H9 (cell line): ENCODE measurements around the gene SFMBT1. TPM values are rescaled to one million over a fixed set of nuclear protein-coding genes. Genes with fewer than 3 reads are reported as not detected.

Experiments used
- DNase-seq: peaks from one replicate; pipeline ENCODE4 v3.0.0-alpha.2; 2017
- H2AFZ ChIP-seq: one replicate; pipeline ENCODE4 v1.6.1; 2013; ENCODE audit warnings: mild to moderate bottlenecking, low read length, control low read depth, moderate library complexity
- H2AK5ac ChIP-seq: 2 replicates; pipeline ENCODE4 v1.6.1; 2013; ENCODE audit warnings: low read length, control low read depth, mixed read lengths; ENCODE audit not compliant: insufficient read length
- H2BK120ac ChIP-seq: one replicate; pipeline ENCODE4 v1.6.1; 2013; ENCODE audit warnings: low read depth, mild to moderate bottlenecking, low read length, control low read depth, inconsistent platforms; ENCODE audit not compliant: poor library complexity, severe bottlenecking
- H2BK12ac ChIP-seq: 2 replicates; pipeline ENCODE4 v1.6.1; 2013; ENCODE audit warnings: low read length, control low read depth, mixed read lengths, low read depth; ENCODE audit not compliant: insufficient read length
- H2BK15ac ChIP-seq: 2 replicates; pipeline ENCODE4 v1.6.1; 2013; ENCODE audit warnings: low read depth, low read length, control low read depth
- H2BK20ac ChIP-seq: one replicate; pipeline ENCODE4 v1.6.1; 2013; ENCODE audit warnings: low read depth, mild to moderate bottlenecking, low read length, control low read depth, inconsistent platforms; ENCODE audit not compliant: poor library complexity, severe bottlenecking
- H2BK5ac ChIP-seq: 2 replicates; pipeline ENCODE4 v1.6.1; 2013; ENCODE audit warnings: low read length, control low read depth, mixed read lengths; ENCODE audit not compliant: insufficient read length
- H3K14ac ChIP-seq: 2 replicates; pipeline ENCODE4 v1.6.1; 2013; ENCODE audit warnings: low read length, control low read depth; ENCODE audit not compliant: insufficient read depth
- H3K18ac ChIP-seq: 2 replicates; pipeline ENCODE4 v1.6.1; 2013; ENCODE audit warnings: low read depth, mild to moderate bottlenecking, mixed read lengths, low read length, control low read depth; ENCODE audit not compliant: insufficient read length
- H3K23ac ChIP-seq: 2 replicates; pipeline ENCODE4 v1.6.1; 2013; ENCODE audit warnings: low read length, control low read depth, mixed read lengths, low read depth; ENCODE audit not compliant: insufficient read length
- H3K23me2 ChIP-seq: 2 replicates; pipeline ENCODE4 v1.6.1; 2013; ENCODE audit warnings: low read depth, mild to moderate bottlenecking, mixed read lengths, low read length, control low read depth; ENCODE audit not compliant: insufficient read length, poor library complexity, severe bottlenecking
- H3K27ac ChIP-seq: 2 replicates; pipeline ENCODE4 v1.5.1; 2013; ENCODE audit warnings: low read length, control low read depth, mixed read lengths, low read depth; ENCODE audit not compliant: insufficient read length
- H3K27me3 ChIP-seq: 2 replicates; pipeline ENCODE4 v1.6.1; 2013; ENCODE audit warnings: low read length, control low read depth, inconsistent platforms; ENCODE audit not compliant: insufficient read depth
- H3K4ac ChIP-seq: 2 replicates; pipeline ENCODE4 v1.6.1; 2013; ENCODE audit warnings: low read depth, mild to moderate bottlenecking, control low read depth, inconsistent platforms, low read length, moderate library complexity
- H3K4me1 ChIP-seq: 2 replicates; pipeline ENCODE4 v1.6.1; 2013; ENCODE audit warnings: low read length, control low read depth, inconsistent platforms; ENCODE audit not compliant: insufficient read depth
- H3K4me2 ChIP-seq: 2 replicates; pipeline ENCODE4 v1.6.1; 2013; ENCODE audit warnings: low read length, control low read depth, mixed read lengths; ENCODE audit not compliant: insufficient read length, insufficient read depth
- H3K56ac ChIP-seq: 2 replicates; pipeline ENCODE4 v1.6.1; 2013; ENCODE audit warnings: low read depth, mild to moderate bottlenecking, mixed read lengths, low read length, control low read depth; ENCODE audit not compliant: insufficient read length
- H3K79me1 ChIP-seq: 2 replicates; pipeline ENCODE4 v1.6.1; 2013; ENCODE audit warnings: low read depth, mild to moderate bottlenecking, moderate library complexity, low read length, control low read depth, inconsistent platforms; ENCODE audit not compliant: insufficient read depth, poor library complexity, severe bottlenecking
- H3K79me2 ChIP-seq: 2 replicates; pipeline ENCODE4 v1.6.1; 2013; ENCODE audit warnings: low read length, control low read depth, inconsistent platforms; ENCODE audit not compliant: insufficient read depth
- H3K9ac ChIP-seq: 2 replicates; pipeline ENCODE4 v1.6.1; 2013; ENCODE audit warnings: low read length, control low read depth, mixed read lengths; ENCODE audit not compliant: insufficient read length; ENCODE audit errors: extremely low read depth
- H3K9me3 ChIP-seq: one replicate; pipeline ENCODE4 v1.6.1; 2013; ENCODE audit warnings: low read depth, low read length, inconsistent platforms; ENCODE audit not compliant: control insufficient read depth
- H3T11ph ChIP-seq: one replicate; pipeline ENCODE4 v1.6.1; 2013; ENCODE audit warnings: mild to moderate bottlenecking, low read length, control low read depth, inconsistent platforms
- H4K20me1 ChIP-seq: one replicate; pipeline ENCODE4 v1.6.1; 2013; ENCODE audit not compliant: control insufficient read depth, insufficient read length, insufficient read depth
- H4K5ac ChIP-seq: 2 replicates; pipeline ENCODE4 v1.6.1; 2013; ENCODE audit warnings: low read depth, mild to moderate bottlenecking, mixed read lengths, low read length, control low read depth; ENCODE audit not compliant: insufficient read length
- H4K8ac ChIP-seq: replicated peaks from 2 replicates; pipeline ENCODE4 v1.6.1; 2013; ENCODE audit warnings: low read length, control low read depth, mixed read lengths, low read depth; ENCODE audit not compliant: insufficient read length
- H4K91ac ChIP-seq: 2 replicates; pipeline ENCODE4 v1.6.1; 2013; ENCODE audit warnings: low read depth, mild to moderate bottlenecking, moderate library complexity, mixed read lengths, low read length, control low read depth; ENCODE audit not compliant: insufficient read length
- H3K27ac Mint-ChIP-seq, 3 experiments: 2 replicates in 2 of 3; 3 replicates in 1 of 3; pipeline ENCODE4 v1.8.0; 2020 to 2021; ENCODE audit warnings: mixed read lengths in 3 of 3, mild to moderate bottlenecking in 1 of 3, moderate library complexity in 1 of 3
- H3K27me3 Mint-ChIP-seq: 2 replicates; pipeline ENCODE4 v1.8.0; 2021; ENCODE audit warnings: low read depth, mild to moderate bottlenecking, moderate library complexity, mixed read lengths
- H3K36me3 Mint-ChIP-seq, 3 experiments: 2 replicates in 2 of 3; 3 replicates in 1 of 3; pipeline ENCODE4 v1.8.0; 2020 to 2021; ENCODE audit warnings: low read depth in 3 of 3, mixed read lengths in 3 of 3; ENCODE audit not compliant: insufficient read depth in 1 of 3
- H3K4me1 Mint-ChIP-seq, 2 experiments: 2 replicates each; pipeline ENCODE4 v1.8.0; 2020; ENCODE audit warnings: mixed read lengths in 2 of 2
- H3K4me3 Mint-ChIP-seq, 2 experiments: 2 replicates in 1 of 2; 3 replicates in 1 of 2; pipeline ENCODE4 v1.8.0; 2020 to 2021; ENCODE audit warnings: mild to moderate bottlenecking in 2 of 2, mixed read lengths in 2 of 2, moderate library complexity in 1 of 2
- H3K9me3 Mint-ChIP-seq, 2 experiments: 2 replicates in 1 of 2; 3 replicates in 1 of 2; pipeline ENCODE4 v1.8.0; 2020; ENCODE audit warnings: mild to moderate bottlenecking in 2 of 2, mixed read lengths in 2 of 2, moderate library complexity in 1 of 2
- CTCF ChIP-seq: fragments of 200-600 bp; sonication (generic); conservative IDR thresholded peaks from 3 replicates; pipeline ENCODE4 v1.8.0; 2021; ENCODE audit warnings: antibody characterized with exemption, mild to moderate bottlenecking
- WGBS: extraction: QIAGEN DNeasy Blood & Tissue Kit; methylation state at CpG from one replicate; pipeline ENCODE4 v1.1.7; 2013; ENCODE audit warnings: missing lambda C conversion rate, low lambda C conversion rate, mixed read lengths; ENCODE audit not compliant: insufficient read length; ENCODE audit errors: extremely low coverage; 5-methylcytosine and 5-hydroxymethylcytosine counted together
- total RNA-seq: library from RNA; stranded (reverse); gene quantifications from 2 replicates; pipeline ENCODE4 v1.2.1, GENCODE V29; 2021

The SFMBT1 gene
- total RNA-seq, 1 experiment from 2014 or later, result 15.3 TPM

- DNase-seq, result peak; percentile 62
Observed at GRCh38 chr3:53030619-53031449, 15.0 kb downstream of the SFMBT1 start.

More at GRCh38 chr3:53030619-53031449, 15.0 kb downstream of the SFMBT1 start:
- Histone ChIP-seq H2AK5ac (no peak overlapping the region), H3K4me1 (peaks cover 6% of the 10 kb centered on the region; the same call in 1 of the 2 replicates), H3K23ac (no peak overlapping the region), H2BK12ac (no peak overlapping the region), H3K56ac (no peak overlapping the region), H3K4ac (no peak overlapping the region), H3T11ph (no peak overlapping the region), H4K5ac (no peak overlapping the region), H4K20me1 (no peaks in the 10 kb centered on the region), H2BK15ac (no peak overlapping the region), H3K79me1 (no peaks in the 10 kb centered on the region), H2BK120ac (no peak overlapping the region), H3K23me2 (no peaks in the 10 kb centered on the region), H4K91ac (no peak overlapping the region), H3K27ac (no peak overlapping the region), H2BK5ac (no peak overlapping the region), H3K9me3 (no peaks in the 10 kb centered on the region), H3K18ac (no peak overlapping the region), H2AFZ (no peak overlapping the region), H3K79me2 (0 out of 2 replicates have a peak, but pooled peaks cover 4% of the 10 kb centered on the region), H2BK20ac (no peak overlapping the region), H3K27me3 (no peaks in the 10 kb centered on the region), H3K14ac (no peak overlapping the region), H3K4me2 (no peak overlapping the region), H3K9ac (no peak overlapping the region), H4K8ac (no peak overlapping the region)
- WGBS, result no CpG with 5 or more reads among the region's 4 CpGs
- Mint-ChIP-seq H3K27me3 (no peaks in the 10 kb centered on the region), H3K36me3 (no peaks in the 10 kb centered on the region), H3K9me3 (no peaks in the 10 kb centered on the region), H3K4me1 (peaks cover 31 to 44% of the 10 kb centered on the region in 2 experiments), H3K4me3 (peak overlapping the region in 1 of 2 experiments; percentile 30; a peak in 2 of 5 replicates), H3K27ac (peak overlapping the region in 2 of 3 experiments; percentile 74 to 84; a peak in 5 of 7 replicates)
- TF ChIP-seq CTCF, result no peak
